Kidney tubule cell (primary cell): Measurements from ENCODE around the gene RASSF5.

Experiments
- DNase-seq: peaks from one replicate; pipeline ENCODE4 v3.0.0-alpha.2; 2018; ENCODE audit warnings: low spot score

RASSF5 gene

GRCh38 chr1:206497774-206498173, 9.6 kb upstream of the RASSF5 start:
- DNase-seq = no peak

GRCh38 chr1:206498685-206499084, 8.6 kb upstream of the RASSF5 start:
- peak; percentile 94 for DNase-seq

GRCh38 chr1:206500046-206500445, 7.3 kb upstream of the RASSF5 start:
- DNase-seq = no peak

- DNase-seq = no peak
These were observed 5.5 kb upstream of the RASSF5 start for GRCh38 chr1:206501881-206502280.

- no peak for DNase-seq
These were observed 4.9 kb upstream of the RASSF5 start for GRCh38 chr1:206502403-206502802.

GRCh38 chr1:206502812-206503211, 4.5 kb upstream of the RASSF5 start:
- DNase-seq = no peak

- DNase-seq = peak; percentile 94
These were observed 3.6 kb upstream of the RASSF5 start for GRCh38 chr1:206503591-206504362.

GRCh38 chr1:206504363-206504713, 3.0 kb upstream of the RASSF5 start:
- no peak for DNase-seq

GRCh38 chr1:206505702-206506355, 1.5 kb upstream of the RASSF5 start:
- DNase-seq = peak; percentile 29

GRCh38 chr1:206506405-206507283, 687 bp upstream of the RASSF5 start:
- DNase-seq = no peak

- no peak for DNase-seq
These were observed 979 bp downstream of the RASSF5 start for GRCh38 chr1:206508130-206508889.

- no peak for DNase-seq
These were observed 1.6 kb downstream of the RASSF5 start for GRCh38 chr1:206508956-206509355.

GRCh38 chr1:206509612-206510257, 2.4 kb downstream of the RASSF5 start:
- no peak for DNase-seq

- DNase-seq = no peak
These were observed 3.0 kb downstream of the RASSF5 start for GRCh38 chr1:206510371-206510770.

- no peak for DNase-seq
These were observed 4.2 kb downstream of the RASSF5 start for GRCh38 chr1:206511362-206512057.

GRCh38 chr1:206512058-206512850, 4.9 kb downstream of the RASSF5 start:
- DNase-seq = no peak

- no peak for DNase-seq
These were observed 5.5 kb downstream of the RASSF5 start for GRCh38 chr1:206512851-206513180.

- peak; percentile 68 for DNase-seq
These were observed 6.2 kb downstream of the RASSF5 start for GRCh38 chr1:206513312-206514111.

GRCh38 chr1:206514813-206515387, 7.6 kb downstream of the RASSF5 start:
- no peak for DNase-seq
